SK-N-SH (cell line): Measurements from ENCODE around the gene CAMK2B. TPM values are rescaled to one million over a fixed set of nuclear protein-coding genes. Genes with fewer than 3 reads are reported as not detected.

Experiments used
- CTCF ChIA-PET: fragments of 300-600, 350-600 bp; formaldehyde crosslinking; extraction: SDS; loops from one replicate; lab custom pipeline; 2021; lab: Yijun Ruan, JAX
- POLR2A ChIA-PET: fragments of 350-600 bp; sonication (Branson Sonifier 250); formaldehyde crosslinking; extraction: SDS; loops from one replicate; lab custom pipeline; 2020; ENCODE audit warnings: antibody characterized with exemption, inconsistent platforms; lab: Yijun Ruan, JAX
- DNase-seq: peaks from one replicate; pipeline ENCODE4 v3.0.0; 2012
- H2AFZ ChIP-seq: fragments of 200-600 bp; sonication (generic); 2 replicates; pipeline ENCODE4 v1.8.1; 2016; ENCODE audit warnings: antibody characterized with exemption, mild to moderate bottlenecking, low read depth
- H3F3A ChIP-seq: fragments of 200-600 bp; sonication (generic); replicated peaks from 2 replicates; pipeline ENCODE3; 2016; ENCODE audit warnings: antibody characterized with exemption, mild to moderate bottlenecking; ENCODE audit not compliant: insufficient read depth
- H3K27ac ChIP-seq, 2 experiments: fragments of 200-500 bp in 1 of 2; fragments of 200-600 bp in 1 of 2; sonication (Bioruptor generic) in 1 of 2; sonication (generic), shearing (Covaris generic) in 1 of 2; 2 replicates each; pipeline versions ENCODE4 v1.5.1 to v1.6.1; 2014 to 2016; ENCODE audit warnings: low read depth in 2 of 2, inconsistent platforms in 1 of 2, low read length in 1 of 2, mild to moderate bottlenecking in 1 of 2, mixed read lengths in 1 of 2
- H3K27me3 ChIP-seq: fragments of 200-600 bp; sonication (generic), shearing (Covaris generic); 2 replicates; pipeline ENCODE4 v1.6.1; 2016; ENCODE audit warnings: mixed run types; ENCODE audit not compliant: insufficient read depth
- H3K36me3 ChIP-seq, 2 experiments: fragments of 200-500 bp in 1 of 2; fragments of 200-600 bp in 1 of 2; sonication (Bioruptor generic) in 1 of 2; sonication (generic) in 1 of 2; replicated peaks in 1 of 2; 2 replicates each; pipeline versions ENCODE3 to v1.5.1; 2014 to 2016; ENCODE audit warnings: low read length in 1 of 2, mild to moderate bottlenecking in 1 of 2; ENCODE audit not compliant: insufficient read depth in 2 of 2, control insufficient read depth in 1 of 2
- H3K4me1 ChIP-seq, 2 experiments: fragments of 200-500 bp in 1 of 2; fragments of 200-600 bp in 1 of 2; sonication (Bioruptor generic) in 1 of 2; sonication (generic), shearing (Covaris generic) in 1 of 2; 2 replicates each; pipeline versions ENCODE4 v1.5.1 to v1.6.1; 2014 to 2016; ENCODE audit warnings: low read depth in 1 of 2, low read length in 1 of 2, mixed run types in 1 of 2; ENCODE audit not compliant: insufficient read depth in 2 of 2, control insufficient read depth in 1 of 2
- H3K4me2 ChIP-seq: fragments of 200-600 bp; sonication (generic), shearing (Covaris generic); 2 replicates; pipeline ENCODE4 v1.6.1; 2017; ENCODE audit warnings: mixed run types
- H3K4me3 ChIP-seq, 2 experiments: fragments of 200-500 bp in 1 of 2; fragments of 200-600 bp in 1 of 2; sonication (Bioruptor generic) in 1 of 2; sonication (generic), shearing (Covaris generic) in 1 of 2; 2 replicates each; pipeline versions ENCODE4 v1.5.1 to v1.8.1; 2014 to 2016; ENCODE audit warnings: low read depth in 2 of 2, inconsistent platforms in 1 of 2, low read length in 1 of 2, mild to moderate bottlenecking in 1 of 2, mixed read lengths in 1 of 2, moderate library complexity in 1 of 2
- H3K79me2 ChIP-seq: fragments of 200-600 bp; sonication (generic); 2 replicates; pipeline ENCODE4 v1.8.1; 2017; ENCODE audit warnings: mild to moderate bottlenecking; ENCODE audit not compliant: insufficient read depth
- H3K9ac ChIP-seq: fragments of 200-600 bp; sonication (generic); 2 replicates; pipeline ENCODE4 v1.6.1; 2017; ENCODE audit warnings: mixed run types
- H3K9me2 ChIP-seq: fragments of 200-600 bp; sonication (generic); 2 replicates; pipeline ENCODE4 v1.6.1; 2017; ENCODE audit warnings: mixed run types
- H3K9me3 ChIP-seq: fragments of 200-600 bp; sonication (generic); 2 replicates; pipeline ENCODE4 v1.6.1; 2017; ENCODE audit warnings: mixed run types, mild to moderate bottlenecking, moderate library complexity
- H4K20me1 ChIP-seq: fragments of 200-600 bp; sonication (generic); 2 replicates; pipeline ENCODE4 v1.6.1; 2017; ENCODE audit warnings: mild to moderate bottlenecking, mixed run types; ENCODE audit not compliant: insufficient read depth
- CHD2 ChIP-seq: fragments of 150-350 bp; IDR thresholded peaks from 2 replicates; pipeline ENCODE4 v1.6.1; 2018; ENCODE audit warnings: low read length; ENCODE audit not compliant: partially characterized antibody
- ELF1 ChIP-seq: IDR thresholded peaks from 2 replicates; pipeline ENCODE4 v1.4.0; 2012
- FOSL2 ChIP-seq: IDR thresholded peaks from 2 replicates; pipeline ENCODE4 v1.4.0; 2012; ENCODE audit warnings: low read depth, mild to moderate bottlenecking, moderate library complexity, borderline replicate concordance
- FOXJ3 ChIP-seq: sonication (generic); formaldehyde crosslinking; IDR thresholded peaks from 2 replicates; pipeline ENCODE4 v1.5.1; 2020; ENCODE audit warnings: mild to moderate bottlenecking, missing genetic modification reagents
- FOXM1 ChIP-seq: IDR thresholded peaks from 2 replicates; pipeline ENCODE4 v1.4.0; 2012; ENCODE audit warnings: low read depth, mild to moderate bottlenecking
- IRF3 ChIP-seq: fragments of 150-350 bp; IDR thresholded peaks from 2 replicates; pipeline ENCODE4 v1.6.1; 2016; ENCODE audit warnings: mild to moderate bottlenecking, low read depth, low read length
- MAX ChIP-seq: IDR thresholded peaks from 2 replicates; pipeline ENCODE4 v1.4.0; 2012; ENCODE audit warnings: low read depth
- MEF2A ChIP-seq: IDR thresholded peaks from 2 replicates; pipeline ENCODE4 v1.4.0; 2012; ENCODE audit warnings: low read depth, borderline replicate concordance
- MXI1 ChIP-seq: IDR thresholded peaks from 2 replicates; pipeline ENCODE4 v1.6.1; 2012; ENCODE audit warnings: mild to moderate bottlenecking, low read depth, low read length, improper control_type of control experiment
- NFIC ChIP-seq: IDR thresholded peaks from 2 replicates; pipeline ENCODE4 v1.4.0; 2012; ENCODE audit warnings: borderline replicate concordance
- POLR2AphosphoS5 ChIP-seq: IDR thresholded peaks from 2 replicates; pipeline ENCODE4 v1.6.1; 2012; ENCODE audit warnings: low read depth, low read length
- RAD21 ChIP-seq: IDR thresholded peaks from 2 replicates; pipeline ENCODE4 v1.6.1; 2012; ENCODE audit warnings: mild to moderate bottlenecking, low read length
- RCOR1 ChIP-seq: fragments of 150-350 bp; IDR thresholded peaks from 2 replicates; pipeline ENCODE4 v1.6.1; 2017; ENCODE audit warnings: antibody characterized with exemption, low read length
- RFX5 ChIP-seq: IDR thresholded peaks from 2 replicates; pipeline ENCODE4 v1.6.1; 2012; ENCODE audit warnings: mild to moderate bottlenecking, improper control_type of control experiment, low read length
- SMC3 ChIP-seq: IDR thresholded peaks from 2 replicates; pipeline ENCODE4 v1.6.1; 2012; ENCODE audit warnings: low read depth, low read length, improper control_type of control experiment
- TAF1 ChIP-seq: IDR thresholded peaks from 2 replicates; pipeline ENCODE4 v1.6.1; 2012; ENCODE audit warnings: low read depth, mild to moderate bottlenecking, low read length, moderate library complexity, borderline replicate concordance
- TCF12 ChIP-seq: IDR thresholded peaks from 2 replicates; pipeline ENCODE4 v1.4.0; 2012
- TEAD4 ChIP-seq: IDR thresholded peaks from 2 replicates; pipeline ENCODE4 v1.4.0; 2012; ENCODE audit warnings: mild to moderate bottlenecking, borderline replicate concordance; ENCODE audit not compliant: insufficient read depth
- USF2 ChIP-seq: fragments of 150-350 bp; IDR thresholded peaks from 2 replicates; pipeline ENCODE4 v1.6.1; 2017; ENCODE audit warnings: antibody characterized with exemption, low read length, low read depth, borderline replicate concordance
- WGBS: methylation state at CpG from one replicate; pipeline ENCODE4 v1.1.6; 2017; ENCODE audit warnings: low lambda C conversion rate; 5-methylcytosine and 5-hydroxymethylcytosine counted together
- polyA plus RNA-seq, 3 experiments: library from polyadenylated mRNA; depleted of rRNA; stranded (reverse); fragments of >200 nt; gene quantifications; 2 replicates each; pipeline ENCODE4 v1.2.3, GENCODE V29; 2012
- TF ChIP-seq, protein P1 (sequence below): IDR thresholded peaks from 2 replicates; pipeline ENCODE4 v1.6.1; 2012; ENCODE audit warnings: mild to moderate bottlenecking, low read depth, low read length, moderate library complexity

CAMK2B gene
- polyA plus RNA-seq, 1 of the 3 experiments (the other 2 are of a cell fraction), result 0.20 TPM

GRCh38 chr7:44251881-44252280 lies 73.5 kb downstream of the CAMK2B start:
- CTCF ChIA-PET, result interaction anchor here (1.2 to 10.0 kb wide), 2 partner anchors 9 to 13 kb away, joined by 3 to 101 read pairs; no protein-coding TSS in a partner anchor
- no peaks in the 10 kb centered on the region for H3K27me3 ChIP-seq
- TF ChIP-seq MXI1 (no peak), SMC3 (no peak), NFIC (no peak), FOXM1 (no peak), MEF2A (no peak), RAD21 (no peak), ELF1 (no peak), TCF12 (no peak), FOXJ3 (CRISPR knock-in tag) (no peak), TEAD4 (no peak), MAX (no peak), FOSL2 (no peak), RFX5 (no peak), TAF1 (no peak), RCOR1 (no peak)
- H3K4me2 ChIP-seq, result no peak overlapping the region
- no peaks in the 10 kb centered on the region for H3K9me2 ChIP-seq
- H3K36me3 ChIP-seq, result no peaks in the 10 kb centered on the region
- H3K4me3 ChIP-seq, result no peak overlapping the region
- no peaks in the 10 kb centered on the region for H3K9me3 ChIP-seq
- 82% methylated on average over 8 of the region's 12 CpGs for WGBS
- POLR2A ChIA-PET, result no interaction called here
- no peak overlapping the region for H2AFZ ChIP-seq
- peaks cover 0 to 8% of the 10 kb centered on the region in 2 experiments; a peak in 1 of 4 replicates for H3K4me1 ChIP-seq
- H4K20me1 ChIP-seq, result no peaks in the 10 kb centered on the region
- H3K9ac ChIP-seq, result no peak overlapping the region
- no peak overlapping the region for H3K27ac ChIP-seq
- no peaks in the 10 kb centered on the region for H3K79me2 ChIP-seq
- H3F3A ChIP-seq, result no peaks in the 10 kb centered on the region
- no peak for DNase-seq

GRCh38 chr7:44251269-44251668 lies 74.1 kb downstream of the CAMK2B start:
- Histone ChIP-seq H3K9ac (no peak overlapping the region), H3K36me3 (no peaks in the 10 kb centered on the region), H2AFZ (no peak overlapping the region), H3K27ac (no peak overlapping the region), H3F3A (no peaks in the 10 kb centered on the region), H3K79me2 (no peaks in the 10 kb centered on the region), H3K4me1 (peaks cover 0 to 6% of the 10 kb centered on the region in 2 experiments; a peak in 1 of 4 replicates), H3K9me3 (no peaks in the 10 kb centered on the region), H3K4me2 (no peak overlapping the region), H4K20me1 (no peaks in the 10 kb centered on the region), H3K4me3 (no peak overlapping the region), H3K27me3 (no peaks in the 10 kb centered on the region), H3K9me2 (no peaks in the 10 kb centered on the region)
- WGBS, result 70% methylated on average over 10 of the region's 10 CpGs
- DNase-seq, result no peak
- no peak for TF ChIP-seq ELF1
- TF ChIP-seq, protein P1, sequence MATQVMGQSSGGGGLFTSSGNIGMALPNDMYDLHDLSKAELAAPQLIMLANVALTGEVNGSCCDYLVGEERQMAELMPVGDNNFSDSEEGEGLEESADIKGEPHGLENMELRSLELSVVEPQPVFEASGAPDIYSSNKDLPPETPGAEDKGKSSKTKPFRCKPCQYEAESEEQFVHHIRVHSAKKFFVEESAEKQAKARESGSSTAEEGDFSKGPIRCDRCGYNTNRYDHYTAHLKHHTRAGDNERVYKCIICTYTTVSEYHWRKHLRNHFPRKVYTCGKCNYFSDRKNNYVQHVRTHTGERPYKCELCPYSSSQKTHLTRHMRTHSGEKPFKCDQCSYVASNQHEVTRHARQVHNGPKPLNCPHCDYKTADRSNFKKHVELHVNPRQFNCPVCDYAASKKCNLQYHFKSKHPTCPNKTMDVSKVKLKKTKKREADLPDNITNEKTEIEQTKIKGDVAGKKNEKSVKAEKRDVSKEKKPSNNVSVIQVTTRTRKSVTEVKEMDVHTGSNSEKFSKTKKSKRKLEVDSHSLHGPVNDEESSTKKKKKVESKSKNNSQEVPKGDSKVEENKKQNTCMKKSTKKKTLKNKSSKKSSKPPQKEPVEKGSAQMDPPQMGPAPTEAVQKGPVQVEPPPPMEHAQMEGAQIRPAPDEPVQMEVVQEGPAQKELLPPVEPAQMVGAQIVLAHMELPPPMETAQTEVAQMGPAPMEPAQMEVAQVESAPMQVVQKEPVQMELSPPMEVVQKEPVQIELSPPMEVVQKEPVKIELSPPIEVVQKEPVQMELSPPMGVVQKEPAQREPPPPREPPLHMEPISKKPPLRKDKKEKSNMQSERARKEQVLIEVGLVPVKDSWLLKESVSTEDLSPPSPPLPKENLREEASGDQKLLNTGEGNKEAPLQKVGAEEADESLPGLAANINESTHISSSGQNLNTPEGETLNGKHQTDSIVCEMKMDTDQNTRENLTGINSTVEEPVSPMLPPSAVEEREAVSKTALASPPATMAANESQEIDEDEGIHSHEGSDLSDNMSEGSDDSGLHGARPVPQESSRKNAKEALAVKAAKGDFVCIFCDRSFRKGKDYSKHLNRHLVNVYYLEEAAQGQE, result no peak
- TF ChIP-seq CHD2, result no peak
- no peak for TF ChIP-seq RFX5
- no peak for TF ChIP-seq POLR2AphosphoS5
- no peak for TF ChIP-seq TEAD4
- TF ChIP-seq USF2, result no peak
- no peak for TF ChIP-seq IRF3
- POLR2A ChIA-PET, result no interaction called here
- CTCF ChIA-PET, result interaction anchor here (1.2 to 10.0 kb wide), 2 partner anchors 9 to 13 kb away, joined by 3 to 101 read pairs; no protein-coding TSS in a partner anchor
